ENCODE results near the gene ZNF487.
"Not testable (repeated sequence)": the region's sequence is repeated elsewhere in the genome, so short reads cannot be mapped to it uniquely, and the experiment has no call there.

ZNF487 gene

GRCh38 chr10:43436291-43437140 lies at the start of gene ZNF487:
ZNF487 (plus strand) TSS chr10:43437111; CDS start chr10:43475814, 38,703 bp downstream.
- peak; percentile 98 for DNase-seq

DNA sequence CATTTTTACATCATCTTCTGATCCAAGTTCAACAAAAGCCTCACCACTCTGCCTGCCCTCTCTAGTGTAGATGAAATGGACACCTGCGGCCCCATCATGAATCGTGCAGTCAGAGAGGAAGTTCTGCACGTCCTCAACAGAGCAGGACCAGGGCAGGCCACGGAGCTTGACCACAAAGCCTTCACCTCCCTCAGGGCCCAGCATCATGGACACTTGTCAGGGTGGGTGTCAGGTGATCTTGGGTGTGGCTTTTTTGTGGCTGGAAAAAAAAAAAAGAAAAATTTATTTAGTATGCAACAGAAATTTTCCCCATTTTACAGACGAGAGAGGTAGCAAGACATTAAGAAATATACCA lies 49.3 kb upstream of the ZNF487 start:
- no peak for DNase-seq

DNA sequence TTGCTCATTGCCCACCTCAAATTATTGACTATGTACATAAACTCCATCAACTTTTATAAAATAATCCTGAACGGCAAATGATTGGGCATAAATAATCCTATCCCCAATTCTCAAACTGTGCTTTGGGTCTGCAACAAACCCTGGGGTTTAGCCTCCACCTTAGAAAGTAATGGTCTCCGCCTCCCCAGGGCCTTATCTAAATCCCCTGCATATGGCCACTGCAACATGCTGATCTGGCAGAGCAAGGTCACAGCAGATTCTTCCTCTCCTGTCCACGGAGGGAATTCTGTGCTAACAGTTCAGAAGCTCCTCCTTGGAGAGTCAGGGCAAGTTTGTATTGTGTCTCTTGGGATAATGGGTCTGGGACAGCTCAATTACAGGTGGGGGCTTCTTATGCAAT lies 47.0 kb upstream of the ZNF487 start:
- DNase-seq = no peak

DNA sequence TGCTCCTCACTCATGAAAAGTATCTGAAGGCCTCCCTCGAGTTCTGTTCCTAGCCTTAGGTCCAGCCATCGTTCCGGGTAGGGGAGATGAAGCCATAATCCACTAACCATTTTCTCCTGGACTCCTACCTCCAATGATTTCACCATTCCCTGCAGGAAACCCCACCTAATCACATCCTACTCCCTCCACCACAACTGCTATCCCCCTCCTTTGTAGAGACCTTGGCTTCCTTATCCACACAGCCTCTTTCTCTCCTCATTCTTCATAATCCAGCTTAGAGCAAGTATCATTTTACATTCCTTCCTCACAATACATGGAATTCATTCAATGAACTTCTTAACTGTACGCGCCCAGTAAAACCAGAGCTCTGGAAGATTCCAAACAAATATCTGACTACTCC lies 46.6 kb upstream of the ZNF487 start:
- DNase-seq = no peak

GRCh38 chr10:43390759-43391158 lies 46.2 kb upstream of the ZNF487 start:
- DNase-seq = no peak

- DNase-seq = no peak
Measured at GRCh38 chr10:43391496-43391895, 45.4 kb upstream of the ZNF487 start.

DNA sequence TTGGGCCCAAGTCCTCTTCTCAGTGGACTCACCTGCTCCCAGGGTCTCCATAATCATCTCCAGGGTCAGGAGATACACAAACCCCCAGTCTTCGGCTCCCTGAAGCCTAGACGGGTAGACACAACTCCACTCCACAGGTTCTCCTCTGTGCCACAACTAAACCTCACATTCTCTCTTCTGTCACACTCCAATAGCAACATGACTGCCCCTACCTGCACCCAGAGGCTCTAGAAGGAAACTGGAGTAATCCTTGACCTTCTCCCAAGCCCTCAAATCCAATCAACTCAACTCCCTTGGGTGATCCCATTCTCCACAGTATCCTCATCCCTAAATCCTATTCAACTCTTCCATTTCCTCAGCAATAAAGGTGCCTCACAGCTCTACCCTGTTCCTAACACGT lies 44.2 kb upstream of the ZNF487 start:
- DNase-seq = no peak

GRCh38 chr10:43393186-43393585 lies 43.7 kb upstream of the ZNF487 start:
- DNase-seq = not testable (repeated sequence)

DNA sequence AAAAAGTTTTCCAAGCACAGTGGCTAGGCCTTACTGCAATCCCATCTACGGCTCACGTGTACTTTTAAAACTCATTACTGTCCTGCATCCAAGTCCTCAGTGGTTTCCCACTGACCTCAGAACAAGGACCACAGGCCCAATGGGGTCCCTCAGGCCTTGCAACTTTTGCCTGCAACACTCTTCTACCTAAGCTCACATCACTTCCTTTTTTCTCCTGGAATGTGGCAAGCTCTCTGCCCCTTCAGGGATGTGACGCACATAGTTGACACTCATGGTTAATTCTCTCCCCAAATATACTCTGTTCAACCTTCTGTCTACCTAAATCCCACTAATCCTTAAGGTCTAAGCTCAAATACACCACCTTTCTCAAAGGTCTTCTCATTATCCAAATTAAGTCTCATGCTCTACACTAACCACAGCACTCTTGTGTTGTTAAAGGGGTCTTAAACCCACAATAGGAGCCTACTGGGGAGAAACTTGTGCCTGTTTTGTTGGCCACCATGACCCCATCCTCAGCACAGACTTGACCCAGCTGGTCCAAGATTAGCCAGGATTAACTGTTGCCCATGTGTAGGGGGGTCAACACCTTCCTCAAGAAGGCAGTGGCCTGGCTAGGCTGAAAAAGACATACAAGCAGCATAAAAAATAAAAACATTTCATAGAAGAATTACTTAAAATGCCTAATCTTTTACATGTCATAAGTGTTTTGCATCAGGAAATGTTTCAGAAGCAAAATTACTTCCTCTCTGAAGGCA lies 43.1 kb upstream of the ZNF487 start:
- no peak for DNase-seq

DNA sequence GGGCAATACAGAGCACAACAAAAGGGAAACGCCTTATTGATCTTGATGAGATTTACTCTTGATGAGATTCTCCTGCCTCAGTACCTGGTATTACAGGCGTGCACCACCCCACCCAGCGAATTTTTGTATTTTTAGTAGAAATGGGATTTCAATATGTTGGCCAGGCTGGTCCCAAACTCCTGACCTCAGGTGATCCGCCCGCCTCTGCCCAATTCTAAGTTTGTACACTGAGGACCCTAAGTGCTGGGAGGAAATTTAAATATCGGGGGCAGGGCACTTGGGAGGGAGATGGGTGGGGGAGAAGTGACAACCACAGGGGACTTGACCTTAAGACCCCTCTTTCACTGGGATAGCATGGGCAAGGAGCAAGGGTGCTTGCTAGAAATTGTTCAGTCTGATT lies 42.0 kb upstream of the ZNF487 start:
- DNase-seq = no peak

DNA sequence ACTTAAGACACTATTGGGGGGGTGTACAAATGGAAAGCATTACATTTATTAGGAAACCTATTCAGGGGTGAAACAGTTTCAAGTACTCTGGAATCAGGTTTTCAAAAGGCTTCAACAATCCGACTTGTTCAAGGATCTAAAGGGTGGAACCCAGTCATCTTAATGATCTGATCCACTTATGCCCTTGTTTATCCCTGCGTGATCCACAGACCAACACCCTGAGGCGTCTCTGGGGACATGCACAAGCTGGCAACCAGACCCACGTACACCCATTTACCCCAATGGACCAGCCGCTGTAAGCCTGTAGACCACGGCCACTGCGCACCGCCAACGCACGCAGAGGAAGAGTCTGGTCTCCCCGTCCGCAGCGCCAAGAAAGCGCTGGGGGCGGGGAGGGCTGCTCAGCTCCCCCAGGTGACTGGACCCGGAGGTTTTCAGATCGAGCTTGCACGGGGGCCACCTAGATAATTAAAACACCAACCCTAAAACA lies 41.3 kb upstream of the ZNF487 start:
- peak; percentile 77 for DNase-seq

- peak; percentile 89 for DNase-seq
Measured at GRCh38 chr10:43396061-43396927, 40.6 kb upstream of the ZNF487 start.

- DNase-seq = peak; percentile 84
Measured at GRCh38 chr10:43396928-43397624, 39.8 kb upstream of the ZNF487 start.

GRCh38 chr10:43398939-43399319 lies 38.0 kb upstream of the ZNF487 start:
- DNase-seq = no peak

DNA sequence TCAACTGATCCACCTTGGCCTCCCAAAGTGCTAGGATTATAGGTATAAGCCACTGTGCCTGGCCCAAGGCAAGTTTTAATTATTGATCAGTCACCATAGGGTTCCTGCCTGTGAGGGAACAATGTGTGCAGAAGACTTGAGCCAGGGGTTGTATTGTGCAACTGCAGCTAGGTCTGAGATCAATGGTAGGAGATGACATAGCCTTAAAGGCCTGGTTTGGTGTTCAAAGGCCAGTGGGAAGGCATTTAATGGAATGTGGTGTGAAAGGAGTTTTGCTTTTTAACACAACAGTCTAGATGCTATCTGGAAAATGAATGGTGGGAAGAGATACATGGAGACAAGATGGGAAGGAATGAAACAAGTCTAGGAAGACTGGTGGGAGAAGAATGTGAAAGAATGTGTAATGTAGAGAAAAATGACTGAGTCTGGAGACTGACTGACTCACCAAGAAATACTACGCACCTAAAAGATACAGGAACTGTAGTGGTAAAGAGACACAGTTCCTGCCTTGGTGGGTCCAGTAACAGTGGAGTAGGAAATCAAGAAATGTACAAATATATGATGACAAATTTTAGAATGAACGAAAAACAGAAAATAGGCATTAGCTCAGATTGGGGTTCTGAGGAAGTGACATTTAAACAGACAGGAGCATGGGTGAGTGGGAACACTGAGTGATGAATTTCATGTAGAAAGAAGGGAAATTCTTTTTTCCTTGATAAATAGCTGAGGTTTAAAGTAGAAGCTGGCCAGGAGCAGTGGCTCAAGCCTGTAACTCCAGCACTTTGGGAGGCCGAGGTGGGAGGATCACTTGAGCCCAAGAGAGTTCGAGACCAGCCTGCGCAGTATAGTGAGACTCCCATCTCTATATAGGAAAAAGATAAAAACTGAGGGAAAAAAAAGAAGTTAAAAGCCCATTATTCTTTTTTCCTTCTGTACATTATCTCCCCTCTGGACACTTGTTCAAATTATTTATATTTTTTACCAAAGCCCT lies 37.3 kb upstream of the ZNF487 start:
- DNase-seq = no peak

- DNase-seq = no peak
Measured at GRCh38 chr10:43401627-43402026, 35.3 kb upstream of the ZNF487 start.

DNA sequence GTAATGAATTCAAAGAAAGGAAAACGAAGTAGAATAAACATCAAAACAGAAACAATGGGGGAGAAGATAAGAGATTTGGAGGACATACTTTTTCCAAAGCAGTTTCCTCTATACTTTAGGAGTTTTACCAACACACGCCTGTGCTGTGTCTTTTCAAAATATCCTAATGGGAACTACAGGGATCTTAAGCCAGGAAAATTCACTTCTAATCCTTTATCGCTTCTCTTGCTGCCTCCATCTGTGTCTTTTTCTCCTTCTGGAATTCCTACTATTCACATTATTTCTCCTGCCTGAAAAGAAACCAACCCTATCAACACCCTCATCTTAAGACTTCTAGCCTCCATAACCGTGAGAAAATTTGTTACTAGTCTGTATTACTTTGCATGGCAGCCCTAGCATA lies 34.7 kb upstream of the ZNF487 start:
- no peak for DNase-seq

DNA sequence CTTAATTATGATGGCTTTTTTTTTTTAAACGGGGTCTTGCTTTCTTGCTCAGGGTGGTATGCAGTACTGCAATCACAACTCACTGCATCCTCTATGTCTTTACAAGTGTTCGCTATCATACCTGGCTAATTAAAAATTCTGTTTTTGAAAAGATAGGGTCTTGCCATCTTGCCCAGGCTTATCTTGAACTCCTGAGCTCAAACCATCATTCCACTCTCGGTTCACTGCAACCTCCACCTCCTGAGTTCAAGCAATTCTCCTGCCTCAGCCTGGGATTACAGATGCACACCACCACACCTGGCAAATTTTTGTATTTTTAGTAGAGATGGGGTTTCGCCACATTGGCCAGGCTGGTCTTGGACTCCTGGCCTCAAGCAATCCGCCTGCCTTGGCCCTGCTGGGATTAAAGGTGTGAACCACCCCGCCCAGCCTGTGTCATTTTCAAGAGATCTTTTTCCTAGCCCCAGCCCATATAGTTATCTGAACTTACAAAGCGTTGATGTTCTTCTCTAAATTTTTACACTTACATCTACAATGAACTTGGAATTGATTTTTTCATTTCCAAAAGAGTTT lies 33.9 kb upstream of the ZNF487 start:
- no peak for DNase-seq

DNA sequence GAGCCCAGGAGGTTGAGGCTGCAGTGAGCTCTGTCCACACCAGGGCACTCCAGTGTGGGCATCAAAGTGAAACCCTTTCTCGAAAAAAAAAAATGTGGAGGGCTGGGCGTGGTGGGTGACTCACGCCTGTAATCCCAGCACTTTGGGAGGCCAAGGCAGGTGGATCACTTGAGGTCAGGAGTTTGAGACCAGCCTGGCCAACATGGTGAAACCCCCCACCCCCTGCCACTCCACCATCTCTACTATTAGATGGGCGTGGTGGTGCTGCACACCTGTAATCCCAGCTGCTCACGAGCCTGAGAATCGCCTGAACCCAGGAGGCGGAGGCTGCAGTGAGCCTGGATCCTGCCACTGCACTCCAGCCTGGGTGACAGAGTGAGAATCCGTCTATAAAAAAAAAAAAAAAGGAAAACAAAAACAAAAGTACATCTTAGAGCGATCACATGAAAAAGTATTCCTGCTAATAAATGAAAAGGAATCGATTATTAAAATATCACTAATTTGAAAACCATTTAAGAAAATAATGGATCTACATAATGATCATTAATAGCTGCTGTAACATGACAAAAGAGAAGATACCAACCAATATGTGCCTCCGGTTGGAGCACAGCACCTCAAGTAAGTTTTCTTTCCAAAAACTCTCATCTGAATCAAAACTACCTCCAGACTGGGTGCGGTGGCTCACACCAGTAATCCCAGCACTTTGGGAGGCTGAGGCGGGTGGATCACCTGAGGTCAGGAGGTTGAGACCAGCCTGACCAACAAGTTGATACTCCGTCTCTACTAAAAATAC lies 32.8 kb upstream of the ZNF487 start:
- no peak for DNase-seq

- DNase-seq = no peak
Measured at GRCh38 chr10:43404704-43405084, 32.2 kb upstream of the ZNF487 start.
